NOMO-1 treated with dmso at 0.1 percent for 144 hours (cell line): ENCODE results near the gene FOXN3.
A peak's percentile ranks its signal among the peaks of the same experiment; 100 is the strongest.

Experiments used
- DNase-seq: peaks from one replicate; lab custom pipeline; 2025; ENCODE audit not compliant: unreplicated experiment; lab: John Stamatoyannopoulos, UW

The FOXN3 gene, protein sequence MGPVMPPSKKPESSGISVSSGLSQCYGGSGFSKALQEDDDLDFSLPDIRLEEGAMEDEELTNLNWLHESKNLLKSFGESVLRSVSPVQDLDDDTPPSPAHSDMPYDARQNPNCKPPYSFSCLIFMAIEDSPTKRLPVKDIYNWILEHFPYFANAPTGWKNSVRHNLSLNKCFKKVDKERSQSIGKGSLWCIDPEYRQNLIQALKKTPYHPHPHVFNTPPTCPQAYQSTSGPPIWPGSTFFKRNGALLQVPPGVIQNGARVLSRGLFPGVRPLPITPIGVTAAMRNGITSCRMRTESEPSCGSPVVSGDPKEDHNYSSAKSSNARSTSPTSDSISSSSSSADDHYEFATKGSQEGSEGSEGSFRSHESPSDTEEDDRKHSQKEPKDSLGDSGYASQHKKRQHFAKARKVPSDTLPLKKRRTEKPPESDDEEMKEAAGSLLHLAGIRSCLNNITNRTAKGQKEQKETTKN

DNA sequence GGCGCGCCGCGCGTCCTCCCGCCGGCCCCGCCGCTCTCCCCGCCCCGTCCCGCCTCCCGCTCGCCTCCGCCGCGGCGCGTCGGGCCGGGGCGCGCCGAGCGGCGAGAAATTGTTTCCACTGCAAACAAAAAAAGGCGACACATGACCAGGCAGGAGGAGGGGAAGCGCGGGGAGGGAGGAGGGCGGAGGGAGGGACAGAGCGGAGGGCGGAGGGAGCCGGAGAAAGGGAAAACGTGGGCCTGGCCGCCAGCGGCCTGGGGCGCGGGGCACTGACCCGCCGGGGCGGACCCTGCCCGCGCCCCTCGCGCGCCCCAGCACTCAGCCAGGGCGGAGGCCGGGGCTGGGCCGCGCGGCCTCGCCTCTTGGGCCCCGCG is at the start of gene FOXN3:
Gene FOXN3 (minus strand): TSS at position 143 of the 374 bp plus-strand sequence. CDS start 4,757 bp downstream, outside the sequence.
- DNase-seq, result peak; percentile 90

DNA sequence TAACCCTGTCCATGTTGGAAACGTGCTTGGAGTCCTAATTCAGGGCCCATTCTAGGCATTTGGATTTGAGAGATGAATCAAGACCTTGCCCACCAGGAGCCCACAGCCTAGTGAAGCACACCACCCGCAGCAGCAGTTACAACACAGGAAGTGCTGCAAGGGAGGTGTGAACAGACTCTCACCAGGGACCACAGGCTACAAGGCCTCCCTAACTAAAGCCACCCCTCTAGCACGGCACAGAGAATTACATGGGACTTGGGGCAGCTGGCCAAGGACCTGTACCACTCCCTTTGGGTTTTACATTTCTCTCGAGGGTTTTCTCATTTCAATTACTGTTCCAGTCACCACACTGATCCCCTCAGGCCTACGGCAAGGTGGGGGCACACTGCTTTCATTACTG is 49.5 kb upstream of the FOXN3 start:
- peak; percentile 56 for DNase-seq

DNA sequence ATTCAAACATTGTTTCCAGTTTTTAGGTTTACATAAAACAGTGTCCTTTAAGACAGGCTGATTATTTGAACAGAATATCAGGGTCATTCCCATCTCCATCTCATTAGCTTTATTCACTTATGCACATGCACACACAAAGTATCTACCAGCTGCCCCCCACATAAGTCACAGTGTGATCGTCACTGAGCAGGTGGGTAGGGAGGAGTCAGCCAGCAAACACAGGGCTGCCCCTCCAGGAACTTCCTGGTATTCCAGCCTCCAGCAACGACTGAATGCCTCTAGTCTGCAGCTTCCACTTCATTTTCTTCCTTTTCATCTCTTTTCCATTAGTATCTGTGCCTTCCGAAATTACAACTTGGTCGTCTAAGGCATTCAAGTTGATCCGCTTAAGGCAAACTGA is 48.8 kb upstream of the FOXN3 start:
- no peak for DNase-seq

DNA sequence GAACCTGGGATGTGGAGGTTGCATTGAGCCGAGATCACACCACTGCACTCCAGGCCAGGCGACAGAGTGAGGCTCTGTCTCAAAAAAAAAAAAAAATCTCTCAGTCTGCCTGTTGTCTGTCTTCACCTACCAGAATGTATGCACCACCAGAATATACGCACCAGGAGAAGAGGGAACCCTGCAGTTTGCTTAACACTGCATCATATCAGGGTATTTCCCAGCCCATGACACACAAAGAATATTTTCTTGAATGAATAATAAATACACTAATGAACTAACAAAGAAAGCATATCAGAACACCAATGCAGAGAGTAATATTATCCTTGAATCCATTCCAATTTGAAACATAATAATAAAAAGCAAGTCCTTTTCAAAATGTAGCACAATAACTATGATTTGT is 44.2 kb upstream of the FOXN3 start:
- no peak for DNase-seq

DNA sequence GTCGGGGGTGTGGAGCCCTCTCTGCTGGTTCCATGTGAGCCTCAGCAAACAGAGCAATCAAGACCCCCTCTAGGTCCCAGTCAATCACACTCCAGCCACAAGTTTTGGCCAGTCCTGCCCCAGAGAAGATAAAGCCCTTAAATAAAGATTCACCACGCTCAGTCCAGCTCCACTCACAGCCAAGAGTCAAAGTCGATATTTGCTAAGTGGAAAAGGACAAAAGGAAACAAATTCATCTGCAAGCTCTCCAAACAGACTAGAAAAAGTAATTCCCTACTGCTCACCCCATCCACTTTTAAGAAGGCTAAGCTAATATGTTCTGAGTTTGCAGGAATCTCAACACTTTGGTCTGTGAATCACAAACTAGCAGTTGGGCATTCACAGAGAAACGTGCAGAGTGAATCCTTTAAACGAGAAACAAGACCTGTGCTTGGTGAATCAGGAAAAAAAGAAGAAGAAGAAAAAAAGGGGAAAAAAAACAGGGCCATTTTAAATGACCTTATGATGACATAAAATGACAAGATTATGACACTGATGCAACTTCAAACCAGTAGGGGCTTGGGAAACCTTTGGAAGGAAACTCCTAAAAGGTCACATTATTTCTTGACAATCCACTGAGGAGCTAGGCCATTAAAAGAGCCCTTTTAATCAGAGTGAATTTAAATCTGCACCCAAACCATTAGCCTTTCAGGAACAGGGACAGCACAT is 41.8 kb upstream of the FOXN3 start:
- peak; percentile 17 for DNase-seq

DNA sequence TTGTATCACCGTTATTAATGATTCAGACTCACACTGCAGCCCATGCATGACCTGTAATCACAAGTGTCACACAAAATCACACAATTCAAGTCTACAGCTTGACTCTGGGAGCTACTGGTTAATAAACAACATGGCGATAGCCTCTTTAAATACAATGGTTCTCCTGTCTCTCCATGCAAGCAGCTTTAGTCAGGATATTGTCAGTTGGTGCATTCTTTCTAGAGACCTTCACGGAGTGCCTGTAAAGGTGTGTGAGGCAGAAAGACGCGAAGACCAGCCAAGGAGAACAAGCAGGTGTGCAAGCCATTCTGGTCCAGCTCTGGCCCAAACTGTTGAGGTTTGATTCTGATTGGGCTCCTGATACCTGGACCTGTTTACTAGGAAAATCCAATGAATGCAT is 40.0 kb upstream of the FOXN3 start:
- no peak for DNase-seq

DNA sequence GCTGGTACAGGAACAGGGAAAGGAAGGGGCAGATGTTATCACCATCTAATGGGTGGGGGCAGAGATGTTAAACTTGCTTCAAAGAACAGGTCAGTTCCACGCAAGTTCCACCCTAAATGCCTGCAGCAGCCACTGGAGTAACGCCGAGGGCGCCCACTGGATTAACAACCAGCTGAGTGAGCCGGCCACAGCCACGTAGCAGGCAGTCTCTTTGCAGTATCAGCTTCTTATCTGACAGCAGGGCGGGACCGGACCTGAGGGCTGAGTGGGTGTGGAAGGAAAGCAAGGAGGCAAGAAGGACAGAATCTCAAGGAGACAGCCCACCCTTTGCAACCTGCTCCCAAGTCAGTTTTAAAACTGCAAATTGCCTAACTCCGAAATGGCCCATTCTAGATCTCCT is 38.4 kb upstream of the FOXN3 start:
- DNase-seq, result no peak

DNA sequence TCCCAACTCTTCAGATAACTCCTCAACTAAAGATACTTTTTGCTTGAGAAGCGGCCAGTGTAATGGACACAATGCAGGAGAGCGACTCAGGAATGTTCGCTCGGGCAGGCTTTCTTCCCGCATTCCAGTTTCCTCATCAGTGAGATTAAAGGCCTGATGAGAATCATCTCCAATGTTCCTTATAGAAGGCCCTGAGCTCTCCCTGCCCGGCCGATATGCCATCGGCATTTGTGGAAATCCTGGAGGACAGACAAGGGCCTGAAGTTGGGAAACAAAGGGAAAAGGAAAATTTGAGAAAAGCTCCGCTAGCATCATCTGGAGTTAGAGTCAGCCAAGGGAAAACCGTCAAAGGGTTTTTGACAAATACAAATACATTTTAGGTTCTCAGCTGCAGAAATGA is 38.0 kb upstream of the FOXN3 start:
- DNase-seq, result no peak

DNA sequence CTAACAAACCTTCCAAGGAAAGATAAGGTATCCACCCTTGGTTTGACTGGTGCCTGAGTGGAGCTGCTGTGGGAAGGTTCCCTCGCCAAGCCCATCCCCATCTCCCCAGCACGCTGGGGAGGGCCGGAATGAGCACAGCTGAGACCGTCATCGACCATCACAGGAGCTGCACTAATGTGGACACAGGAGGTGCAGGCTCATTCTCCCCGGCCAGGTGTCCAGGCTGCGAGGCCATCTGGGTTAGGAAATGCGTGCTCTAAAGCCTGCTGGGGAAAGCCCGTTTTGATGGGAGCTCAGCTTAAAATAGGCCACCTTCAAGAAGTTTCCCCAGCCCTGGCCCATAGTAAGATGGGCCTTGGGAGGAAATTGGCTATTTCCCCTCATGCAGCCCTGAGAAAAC is 35.2 kb upstream of the FOXN3 start:
- DNase-seq, result no peak

DNA sequence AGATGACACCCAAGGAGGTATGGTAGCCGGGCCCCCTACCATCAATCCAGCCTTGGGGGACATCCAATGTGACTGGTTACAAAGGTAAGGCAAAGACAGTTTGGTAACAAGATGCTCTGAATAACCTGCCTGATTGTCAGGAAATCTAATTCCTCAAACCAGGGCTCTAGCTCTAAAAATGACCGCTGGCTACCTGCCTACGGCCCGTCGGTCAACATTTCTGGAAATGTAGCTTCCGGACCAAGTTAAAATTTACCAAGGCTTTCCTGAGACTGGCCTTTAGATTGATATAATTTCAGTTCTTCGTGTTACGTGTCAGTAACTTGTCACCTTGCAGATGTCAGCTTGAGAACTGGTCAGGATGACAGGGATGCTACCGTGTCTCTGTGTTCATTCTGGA is 34.2 kb upstream of the FOXN3 start:
- DNase-seq, result no peak

DNA sequence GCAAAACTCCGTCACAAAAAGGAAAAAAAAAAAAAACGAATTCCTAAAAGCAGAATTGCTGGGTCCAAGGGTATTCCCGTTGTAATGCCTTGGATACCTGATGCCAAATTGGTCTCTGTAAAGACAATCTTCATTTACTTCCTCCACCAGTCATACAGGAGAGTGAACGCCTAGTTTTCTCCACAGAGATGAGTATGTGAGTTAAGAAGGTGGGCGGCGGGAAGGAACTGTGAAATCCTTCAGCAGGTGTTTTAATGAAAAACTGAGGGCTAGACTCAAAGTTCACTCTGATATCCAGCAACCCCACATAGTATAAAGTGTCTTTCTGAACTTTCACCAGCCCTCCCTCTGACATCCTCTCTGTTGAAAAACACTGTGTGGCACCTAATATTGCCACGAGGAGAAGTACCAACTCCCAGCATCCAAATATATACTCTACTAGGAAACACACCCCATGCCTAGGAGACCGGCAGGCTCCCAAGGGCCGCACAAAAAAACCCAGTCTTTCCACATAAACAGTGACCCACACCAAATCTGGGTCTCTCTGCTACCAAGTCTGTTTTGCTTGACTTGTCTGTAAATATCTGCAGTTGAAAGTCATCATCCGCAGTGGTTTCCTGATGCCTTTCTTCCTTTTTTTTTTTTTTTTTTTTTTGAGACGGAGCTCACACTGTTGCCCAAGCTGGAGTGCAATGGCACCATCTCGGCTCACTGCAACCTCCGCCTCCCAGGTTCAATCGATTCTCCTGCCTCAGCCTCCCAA is 30.3 kb upstream of the FOXN3 start:
- peak; percentile 35 for DNase-seq

DNA sequence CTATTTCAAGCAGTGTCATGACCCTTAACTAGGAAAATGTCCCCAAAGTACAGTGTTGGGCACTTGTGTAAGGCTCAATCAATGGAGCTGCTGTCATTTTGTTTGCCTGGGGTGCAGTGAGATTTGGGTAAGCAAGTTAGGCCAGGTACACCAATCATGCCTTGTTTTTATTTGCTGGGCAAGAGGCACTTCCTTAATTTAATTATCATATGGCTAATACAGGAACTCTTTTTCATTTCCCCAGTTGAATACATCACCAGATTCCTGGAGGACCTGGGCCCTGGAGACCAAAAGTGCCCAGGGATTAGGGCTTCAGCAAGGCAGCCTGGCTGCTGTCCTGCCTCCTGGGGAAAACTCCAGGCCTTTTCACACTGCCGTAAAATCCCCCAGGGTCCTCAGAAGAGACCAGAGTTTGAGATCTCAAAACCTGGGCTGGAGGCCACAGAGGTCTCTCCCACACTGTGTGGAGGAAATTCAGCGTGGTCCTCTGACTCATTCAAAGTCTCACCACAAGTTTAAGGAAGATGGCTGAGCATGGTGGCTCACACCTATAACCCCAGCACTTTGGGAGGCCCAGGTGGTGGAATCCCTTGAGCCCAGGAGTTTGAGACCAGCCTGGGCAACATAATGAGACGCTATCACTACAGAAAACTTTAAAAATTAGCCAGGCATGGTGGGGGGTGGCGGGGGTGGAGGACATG is 28.4 kb upstream of the FOXN3 start:
- no peak for DNase-seq

DNA sequence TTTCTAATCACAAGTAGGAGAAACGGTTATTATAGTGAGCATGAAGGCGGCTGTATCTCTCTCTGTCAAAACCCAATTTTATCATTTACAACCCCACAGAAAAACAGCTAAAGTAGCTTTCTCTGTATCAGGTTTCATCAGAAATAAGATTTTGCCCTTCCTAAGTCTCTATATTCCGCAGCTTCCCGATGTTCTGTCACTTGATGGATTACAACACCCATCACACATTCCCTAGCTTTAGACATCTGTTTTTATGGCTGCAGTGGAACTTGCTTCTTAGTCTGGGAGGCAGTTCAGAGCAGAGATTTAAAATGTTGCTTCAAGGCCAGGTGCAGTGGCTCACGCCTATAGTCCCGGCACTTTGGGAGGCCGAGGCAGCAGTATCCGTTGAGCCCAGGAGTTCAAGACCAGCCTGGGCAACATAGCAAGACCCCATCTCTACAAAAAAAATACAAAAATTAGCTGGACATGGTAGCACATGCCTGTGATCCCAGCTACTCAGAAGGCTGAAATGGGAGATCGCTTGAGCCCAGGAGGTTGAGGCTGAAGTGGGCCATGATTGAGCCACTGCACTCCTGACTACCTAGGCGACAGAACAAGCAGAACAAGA is 27.6 kb upstream of the FOXN3 start:
- DNase-seq, result no peak

DNA sequence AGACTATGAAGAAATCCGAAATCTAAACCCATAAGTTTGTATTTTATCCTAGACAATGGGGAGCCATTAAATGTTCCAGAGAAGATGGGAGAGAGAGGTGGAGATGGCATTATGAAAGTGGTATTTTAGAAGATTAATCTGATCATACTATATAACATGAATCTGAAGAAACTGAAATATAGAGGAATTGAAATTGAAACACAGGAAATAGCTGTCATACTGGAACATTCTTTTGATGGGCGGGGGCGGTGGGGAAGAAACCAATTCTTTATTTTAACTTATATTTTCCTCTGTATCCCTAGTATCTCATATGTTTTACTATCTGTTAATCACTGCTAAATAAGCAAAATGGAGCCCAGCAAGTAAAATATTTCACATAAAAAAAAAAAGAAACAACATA is 27.0 kb upstream of the FOXN3 start:
- DNase-seq, result no peak

DNA sequence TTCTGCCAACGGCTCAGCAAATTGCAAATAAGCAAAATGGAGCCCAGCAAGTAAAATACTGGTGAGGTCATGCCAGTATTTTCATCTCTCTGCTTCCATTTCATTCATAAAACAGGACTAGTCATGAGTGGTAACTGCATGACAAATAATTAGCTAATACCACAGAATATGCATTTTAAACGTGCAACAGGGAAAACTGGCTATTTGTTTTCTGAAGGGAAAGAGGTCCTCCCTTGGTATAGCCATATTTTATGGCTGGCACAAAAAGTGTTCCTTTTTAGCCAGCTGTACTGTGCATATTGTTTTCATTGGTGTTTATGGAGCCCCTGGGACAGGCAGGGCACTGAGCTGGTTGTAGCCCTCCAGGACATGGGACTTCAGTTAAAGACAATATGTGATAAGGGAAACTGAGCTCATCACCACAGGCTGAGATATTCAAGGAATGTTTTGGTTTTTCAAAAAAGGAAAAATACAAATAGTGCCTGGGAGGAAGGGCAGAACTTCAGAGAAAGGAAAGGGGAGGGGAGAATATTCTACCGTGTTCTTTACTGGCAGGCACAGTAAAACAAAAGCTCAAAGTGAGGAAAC is 26.1 kb upstream of the FOXN3 start:
- no peak for DNase-seq

DNA sequence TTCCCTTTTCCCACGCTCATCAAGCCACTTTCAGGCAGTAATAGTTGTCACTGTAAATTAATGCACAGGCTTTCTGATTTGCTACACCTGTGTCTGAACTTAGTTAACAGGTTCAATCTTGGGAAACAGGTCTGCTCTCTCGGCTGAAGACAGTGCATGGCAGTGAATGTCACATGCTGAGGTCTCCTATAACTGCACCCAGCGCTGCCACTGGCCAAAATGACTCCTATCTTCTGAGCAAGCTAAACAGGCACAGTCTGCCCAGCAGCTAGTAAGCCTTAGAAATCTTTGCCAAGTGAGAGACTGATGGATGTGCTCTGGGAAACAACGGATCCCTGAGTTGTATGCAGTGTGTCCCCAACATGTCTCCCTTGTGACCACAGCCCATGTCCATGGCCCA is 25.2 kb upstream of the FOXN3 start:
- no peak for DNase-seq

DNA sequence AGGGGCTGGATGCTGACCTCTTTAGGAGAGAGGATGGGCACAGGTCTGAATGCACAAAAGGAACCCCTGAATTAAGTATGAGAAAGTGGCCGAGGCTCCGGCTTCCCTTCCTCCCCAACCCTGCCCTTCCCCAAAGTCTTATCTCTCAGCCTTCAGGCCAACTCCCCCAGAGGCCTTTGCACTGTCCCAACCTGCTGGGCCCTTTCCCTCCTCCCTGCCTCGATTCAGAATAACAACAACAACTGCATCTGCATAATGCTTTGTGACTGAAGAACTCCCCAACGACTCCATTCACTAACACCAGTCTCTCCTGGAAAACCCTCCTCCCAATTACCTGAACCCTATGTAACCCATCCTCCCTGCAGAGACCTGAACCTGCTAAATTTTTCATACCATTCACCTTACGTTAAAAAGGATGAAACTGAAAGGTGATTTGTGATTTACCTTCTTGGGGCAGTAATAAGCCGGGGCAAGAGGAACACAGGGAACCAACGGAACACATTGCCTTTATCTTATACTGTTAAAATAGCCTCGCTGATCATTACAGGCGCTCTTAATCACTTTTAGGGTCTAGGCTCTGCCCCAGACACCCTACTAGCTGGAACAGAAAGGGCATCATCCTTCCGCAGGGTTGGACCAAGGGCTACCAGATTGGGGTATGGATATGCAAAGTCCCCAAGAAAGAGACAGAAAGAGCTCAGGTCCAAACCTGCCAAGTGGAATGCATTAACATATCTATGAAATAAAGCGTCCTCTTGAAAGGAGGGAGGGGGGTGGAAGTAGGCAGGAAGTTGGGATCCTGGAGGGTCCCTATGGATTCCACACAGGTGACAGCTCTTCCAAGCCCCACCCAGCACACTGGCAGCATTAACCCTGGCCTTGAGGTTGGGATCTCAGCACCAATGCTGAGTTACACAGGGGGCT is 24.2 kb upstream of the FOXN3 start:
- no peak for DNase-seq

DNA sequence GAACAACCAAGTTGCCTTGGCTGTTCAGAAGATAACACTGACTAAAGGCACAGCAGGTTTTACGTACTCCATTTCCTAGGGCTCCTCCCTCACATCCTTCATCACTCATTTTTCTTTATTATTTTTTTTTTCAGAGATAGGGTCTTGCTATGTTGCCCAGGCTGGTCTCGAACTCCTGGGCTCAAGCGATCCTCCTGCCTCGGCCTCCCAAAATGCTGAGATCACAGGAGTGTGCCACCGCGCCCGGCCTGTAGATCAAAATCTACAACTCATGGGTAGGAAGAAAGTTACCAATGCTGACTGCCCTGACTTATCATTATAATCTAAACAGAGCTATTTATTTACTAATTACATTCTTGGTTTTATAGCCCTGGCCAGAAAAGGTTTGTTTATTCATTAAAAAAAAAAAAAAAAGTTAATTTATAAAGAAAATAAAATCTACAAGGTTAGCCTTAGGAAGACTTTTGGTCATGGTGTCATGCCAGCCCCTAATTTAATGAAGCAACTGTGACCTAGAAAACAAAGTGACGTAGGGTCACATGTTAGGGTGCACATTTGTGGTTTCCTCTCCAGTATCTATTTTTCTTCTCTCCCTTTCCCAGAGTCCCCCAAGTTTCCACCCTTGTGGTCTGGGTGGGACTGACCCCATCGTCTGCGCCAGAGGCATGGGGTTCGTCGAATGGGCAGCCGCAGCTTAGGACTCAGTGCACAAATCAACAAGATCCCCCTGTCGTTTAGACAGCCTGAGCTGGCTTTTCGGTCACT is 19.0 kb upstream of the FOXN3 start:
- no peak for DNase-seq

DNA sequence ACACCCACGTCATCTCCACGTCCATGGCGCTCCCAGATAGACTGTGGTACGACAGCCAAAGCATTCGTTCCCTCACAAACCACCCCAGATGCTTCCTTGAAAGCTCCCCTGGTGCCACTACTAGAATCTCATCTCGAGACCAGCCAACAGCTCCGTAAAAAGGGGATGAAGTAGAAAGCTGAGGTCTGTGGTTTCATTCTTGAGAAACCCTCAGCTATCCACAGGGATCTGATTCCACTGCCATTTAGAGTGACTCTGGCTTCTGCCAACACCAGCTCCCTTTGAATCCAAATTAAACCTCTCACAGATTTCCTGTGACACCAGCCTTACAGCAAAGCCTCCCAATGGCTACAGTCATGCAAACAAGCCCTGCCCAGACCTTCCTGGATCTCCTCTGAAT is 18.5 kb upstream of the FOXN3 start:
- no peak for DNase-seq
